ENCODE data around the gene ZNF778. TPM values are rescaled to one million over a fixed set of nuclear protein-coding genes. Genes with fewer than 3 reads are reported as not detected.

The ZNF778 gene
- total and polyA plus RNA-seq, 2 of the 13 experiments (the other 11 are each of a cell fraction or from before 2014, with no cell fraction given): 3.8 to 7.2 TPM

- TF ChIP-seq FOSL2 (CRISPR knock-in tag; IDR thresholded peaks at IDR 0.05) (no peak), PAX8 (CRISPR knock-in tag; IDR thresholded peaks at IDR 0.05; ENCODE audit: borderline replicate concordance) (no peak)
Measured at GRCh38 chr16:89222931-89223330, 5.4 kb downstream of the ZNF778 start (continued).

- TF ChIP-seq CTCF (CRISPR knock-in tag; IDR thresholded peaks at IDR 0.05) (no peak), ARNT (IDR thresholded peaks at IDR 0.05) (no peak), ZNF329 (CRISPR knock-in tag; IDR thresholded peaks at IDR 0.05; ENCODE audit: low read depth) (no peak), ZNF841 (CRISPR knock-in tag; IDR thresholded peaks at IDR 0.05; ENCODE audit: borderline replicate concordance) (no peak), KDM5B (CRISPR knock-in tag; IDR thresholded peaks at IDR 0.05; ENCODE audit: borderline replicate concordance) (no peak), MEIS2 (CRISPR knock-in tag; IDR thresholded peaks at IDR 0.05) (no peak), KMT2B (CRISPR knock-in tag; IDR thresholded peaks at IDR 0.05) (no peak), TBL1XR1 (IDR thresholded peaks at IDR 0.05; ENCODE audit: borderline replicate concordance, low read length, partially characterized antibody) (no peak), REST (IDR thresholded peaks at IDR 0.05; ENCODE audit: borderline replicate concordance in 1 of 2, low read depth in 1 of 2, low read length in 2 of 2) (no peak), E2F5 (CRISPR knock-in tag; conservative IDR thresholded peaks at IDR 0.05) (no peak), PHF8 (CRISPR knock-in tag; IDR thresholded peaks at IDR 0.05) (no peak), TBP (CRISPR knock-in tag; IDR thresholded peaks at IDR 0.05) (no peak)
- Histone ChIP-seq H3K4me2 (ENCODE audit: low read depth, low read length) (no peak overlapping the region), H3K27me3 (ENCODE audit: control insufficient read depth in 1 of 2, insufficient read depth in 2 of 2, low read length in 2 of 2) (no peaks in the 10 kb centered on the region), H3K27ac (ENCODE audit: extremely low read length, insufficient read depth, low read length) (no peak overlapping the region), H3K79me2 (ENCODE audit: insufficient read depth, low read length) (no peaks in the 10 kb centered on the region), H3K9me3 (ENCODE audit: low read length) (no peaks in the 10 kb centered on the region), H3K4me3 (replicated peaks in 1 of 3; ENCODE audit: insufficient read depth in 1 of 3, low read depth in 2 of 3, low read length in 3 of 3) (no peak overlapping the region), H2AFZ (ENCODE audit: low read length) (no peak overlapping the region), H4K20me1 (ENCODE audit: insufficient read depth, low read length) (no peaks in the 10 kb centered on the region), H3K4me1 (ENCODE audit: insufficient read depth, low read length) (no peaks in the 10 kb centered on the region), H3K9ac (ENCODE audit: insufficient read depth, low read depth, low read length) (no peak overlapping the region), H3K36me3 (replicated peaks in 1 of 2; ENCODE audit: control insufficient read depth in 1 of 2, insufficient read depth in 2 of 2, low read length in 2 of 2) (peaks cover 39 to 62% of the 10 kb centered on the region in 2 experiments)
- 95% methylated on average over 10 of the region's 10 CpGs for WGBS (ENCODE audit: low lambda C conversion rate)
- no peak for ATAC-seq
- CTCF ChIA-PET (ENCODE audit: low intra/inter-chr PET ratio, low total read pairs): no interaction called here
- intact Hi-C loops (cut with micrococcal nuclease; ENCODE audit: unreplicated experiment): no loop called here
- FAIRE-seq: no peak
- no peak for DNase-seq (ENCODE audit: low spot score)
- POLR2A ChIA-PET: no interaction called here
- in situ Hi-C loops (cut with HindIII; ENCODE audit: extremely low pct_ligation_motif_present, low pct_unique_long_range_greater_than_20kb): no loop called here
- no TSS peak for BruUV-seq (replicated peaks)
Measured at GRCh38 chr16:89224665-89225064, 7.2 kb downstream of the ZNF778 start.

Data from HepG2 (cell line).